HG03095 (cell line): ENCODE data around the gene CISD3.

Experiments
- ATAC-seq: cut with Tn5 transposase; IDR thresholded peaks from one replicate; pipeline ENCODE4 v1.9.1; 2021; ENCODE audit warnings: moderate library complexity; ENCODE audit not compliant: unreplicated experiment

Gene CISD3

GRCh38 chr17:38727736-38728135 is 2.4 kb upstream of the CISD3 start:
- no peak for ATAC-seq

GRCh38 chr17:38728290-38728831 is 1.8 kb upstream of the CISD3 start:
- no peak for ATAC-seq

GRCh38 chr17:38729368-38729885 is 714 bp upstream of the CISD3 start:
- ATAC-seq, result no peak

GRCh38 chr17:38730526-38731379 is 612 bp downstream of the CISD3 start:
- no peak for ATAC-seq

- ATAC-seq, result no peak
Observed at GRCh38 chr17:38731526-38732294, 1.6 kb downstream of the CISD3 start.

GRCh38 chr17:38732376-38733281 is 2.5 kb downstream of the CISD3 start:
- ATAC-seq, result no peak

GRCh38 chr17:38733282-38733981 is 3.3 kb downstream of the CISD3 start:
- no peak for ATAC-seq

- no peak for ATAC-seq
Observed at GRCh38 chr17:38733982-38734973, 4.1 kb downstream of the CISD3 start.

- no peak for ATAC-seq
Observed at GRCh38 chr17:38735161-38735997, 5.2 kb downstream of the CISD3 start.

GRCh38 chr17:38738007-38738662 is 8.0 kb downstream of the CISD3 start:
- no peak for ATAC-seq

- no peak for ATAC-seq
Observed at GRCh38 chr17:38738686-38739085, 8.5 kb downstream of the CISD3 start.

- no peak for ATAC-seq
Observed at GRCh38 chr17:38739305-38739704, 9.2 kb downstream of the CISD3 start.

GRCh38 chr17:38740044-38740443 is 9.9 kb downstream of the CISD3 start:
- no peak for ATAC-seq

GRCh38 chr17:38740806-38741205 is 10.7 kb downstream of the CISD3 start:
- no peak for ATAC-seq

- no peak for ATAC-seq
Observed at GRCh38 chr17:38741461-38741860, 11.3 kb downstream of the CISD3 start.

GRCh38 chr17:38741921-38742410 is 11.8 kb downstream of the CISD3 start:
- no peak for ATAC-seq
